Skeletal muscle cell (primary cell): ENCODE measurements around the gene CALCR.
"Not testable (repeated sequence)": the region's sequence is repeated elsewhere in the genome, so short reads cannot be mapped to it uniquely, and the experiment has no call there.

Experiments
- DNase-seq: peaks from one replicate; pipeline ENCODE4 v3.0.0-alpha.2; 2010; ENCODE audit warnings: low read depth
- H3K4me3 ChIP-seq: 2 replicates; pipeline ENCODE4 v1.5.1; 2011; ENCODE audit warnings: low read depth, mild to moderate bottlenecking, control low read depth, low read length, moderate library complexity

CALCR gene

DNA sequence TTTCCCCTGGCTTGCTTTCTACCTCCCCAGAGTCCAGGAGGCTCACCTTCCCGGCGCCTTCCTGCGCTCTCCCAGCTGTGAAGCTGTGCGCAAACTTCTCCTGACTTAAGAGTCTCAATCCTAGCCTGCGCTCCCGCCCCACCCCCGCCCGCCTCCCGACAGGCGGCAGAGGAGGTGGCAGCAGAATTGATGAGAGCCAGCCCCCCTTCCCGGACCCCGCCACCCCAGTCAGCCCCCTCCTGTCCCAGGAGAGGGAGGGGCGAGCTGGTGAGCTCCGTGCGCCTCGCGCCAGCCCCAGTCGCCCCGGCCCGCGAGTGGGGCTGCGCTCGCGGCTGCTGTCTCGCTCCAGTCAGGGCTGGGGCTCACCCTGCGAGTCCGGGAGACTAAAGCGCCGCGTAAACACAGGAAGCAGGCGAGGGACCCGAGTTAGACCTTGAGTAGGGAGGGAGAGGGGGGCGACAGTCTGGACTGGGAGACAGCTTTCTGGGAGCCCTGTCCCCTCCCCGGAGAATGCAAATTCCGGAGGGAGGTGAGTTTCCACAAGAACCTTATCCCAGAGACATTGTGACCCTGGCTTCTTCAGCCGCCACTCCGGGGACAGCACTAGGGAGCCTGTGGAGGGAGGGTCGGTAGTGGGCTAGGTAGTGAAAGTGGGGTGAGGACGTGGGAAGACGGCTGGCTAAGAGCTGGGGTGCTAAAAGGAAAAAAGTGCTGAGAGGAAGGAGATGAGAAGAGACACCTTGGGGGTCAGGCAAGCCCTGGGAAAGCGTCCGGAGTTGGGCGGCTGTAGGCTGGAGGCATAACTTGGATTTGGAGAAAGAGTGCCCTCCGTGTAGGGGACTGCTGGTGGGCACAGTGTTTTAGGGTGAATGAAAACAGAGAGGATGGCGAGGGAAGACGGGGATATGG is at the start of gene CALCR:
Gene CALCR, minus strand, starts transcription at position 79 of the 909 bp plus-strand sequence. CDS start 87,743 bp downstream, outside the sequence.
- no peak for DNase-seq
- no peak within 1 kb of the TSS for H3K4me3 ChIP-seq

DNA sequence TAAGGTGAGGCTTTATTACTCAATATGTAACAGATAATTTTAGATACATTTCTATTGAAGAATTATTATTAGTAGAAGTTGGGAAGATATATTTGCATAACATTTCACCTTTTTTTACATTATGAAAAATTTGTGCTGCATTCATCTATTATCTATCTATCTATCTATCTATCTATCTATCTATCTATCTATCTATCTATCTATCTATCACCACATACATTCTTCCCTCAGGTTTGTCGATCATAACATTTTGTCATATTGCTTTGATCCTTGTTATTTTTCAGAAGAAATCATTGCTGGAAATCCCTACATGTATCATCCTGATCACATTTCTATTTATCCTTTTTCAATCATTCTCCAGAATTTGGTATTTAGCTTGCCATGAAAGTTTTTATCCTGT is 49.3 kb upstream of the CALCR start:
- H3K4me3 ChIP-seq = no peak overlapping the region
- no peak for DNase-seq

DNA sequence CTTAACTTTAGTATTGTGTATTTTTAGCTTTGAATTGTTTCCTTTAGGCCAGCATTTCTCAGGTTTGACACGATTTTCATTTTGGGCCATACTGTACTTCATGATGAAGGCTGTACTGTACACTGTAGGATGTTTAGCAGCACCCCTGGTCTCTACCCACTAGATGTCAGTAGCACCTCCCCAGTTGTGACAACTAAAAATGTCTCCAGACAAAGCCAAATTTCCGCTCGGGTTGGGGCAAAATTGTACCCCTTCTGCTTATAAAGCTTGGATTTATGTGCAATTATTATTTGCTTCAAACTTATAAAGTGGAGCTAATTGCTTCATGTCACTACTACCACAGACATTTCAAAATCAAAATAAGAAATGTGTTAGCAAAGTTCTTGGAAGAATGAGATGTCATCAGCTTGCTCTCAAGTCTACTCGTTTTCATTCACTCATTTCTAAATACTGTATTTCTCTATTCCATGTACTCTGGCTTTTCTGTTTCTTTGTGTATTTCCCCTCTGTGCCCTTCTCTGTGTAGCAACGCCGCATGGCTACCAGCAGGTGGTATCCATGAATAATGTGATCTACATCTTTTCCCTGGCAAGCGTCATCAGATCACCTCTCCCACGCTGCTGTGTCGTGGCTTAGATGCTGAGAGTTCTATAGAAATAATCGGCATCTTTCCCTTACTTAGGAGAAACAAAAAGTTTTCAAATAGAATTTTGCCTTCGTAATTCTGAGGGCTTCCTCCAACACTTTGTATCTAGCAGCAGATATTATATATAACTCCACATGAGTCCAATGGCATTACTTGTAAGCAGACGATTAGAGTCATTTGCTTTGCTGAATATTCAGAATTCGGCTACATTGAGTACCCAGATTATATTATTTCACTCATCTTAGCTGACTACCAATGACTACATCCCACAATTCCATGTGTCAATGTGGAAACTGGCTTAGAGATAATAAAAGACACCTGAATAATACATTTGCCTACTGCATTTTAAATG is 47.8 kb upstream of the CALCR start:
- H3K4me3 ChIP-seq = no peak overlapping the region
- DNase-seq = no peak

DNA sequence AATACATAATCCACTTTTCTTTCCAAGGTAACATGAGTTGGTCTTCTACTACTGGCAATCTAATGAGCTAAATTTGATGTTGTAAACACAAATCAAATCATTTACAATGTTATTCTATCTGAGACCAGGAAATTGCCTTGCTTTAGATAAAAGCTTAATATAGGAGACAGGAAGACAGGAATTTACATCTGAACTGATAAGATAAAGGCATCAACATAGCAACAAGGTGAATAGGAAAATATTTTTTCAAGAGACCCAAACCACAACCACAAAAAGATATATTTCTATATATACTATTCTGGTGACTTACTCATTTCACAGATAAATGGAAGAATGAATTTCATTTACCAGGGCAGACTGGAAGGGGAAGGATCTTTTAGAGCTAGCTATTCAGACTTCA is 46.3 kb upstream of the CALCR start:
- no peak overlapping the region for H3K4me3 ChIP-seq
- DNase-seq = no peak

DNA sequence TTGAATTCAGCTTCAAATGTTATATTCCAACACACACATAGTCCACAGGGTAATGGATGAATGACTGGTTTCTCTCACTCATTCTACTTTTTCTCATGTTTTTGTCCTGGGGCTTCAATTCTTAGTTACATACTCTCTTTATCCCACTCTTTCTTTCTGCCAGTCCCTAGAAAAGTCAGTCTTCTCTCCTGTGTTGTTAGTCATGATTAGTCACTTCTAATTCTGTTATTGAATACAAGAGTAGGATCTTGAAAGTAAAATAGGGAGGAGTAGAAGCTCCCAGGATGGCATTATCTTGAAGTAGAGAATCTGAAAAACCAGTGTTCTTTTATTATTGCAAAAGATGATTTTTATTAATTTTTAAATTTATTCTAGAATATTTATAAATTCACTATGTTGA is 45.5 kb upstream of the CALCR start:
- H3K4me3 ChIP-seq = no peak overlapping the region

DNA sequence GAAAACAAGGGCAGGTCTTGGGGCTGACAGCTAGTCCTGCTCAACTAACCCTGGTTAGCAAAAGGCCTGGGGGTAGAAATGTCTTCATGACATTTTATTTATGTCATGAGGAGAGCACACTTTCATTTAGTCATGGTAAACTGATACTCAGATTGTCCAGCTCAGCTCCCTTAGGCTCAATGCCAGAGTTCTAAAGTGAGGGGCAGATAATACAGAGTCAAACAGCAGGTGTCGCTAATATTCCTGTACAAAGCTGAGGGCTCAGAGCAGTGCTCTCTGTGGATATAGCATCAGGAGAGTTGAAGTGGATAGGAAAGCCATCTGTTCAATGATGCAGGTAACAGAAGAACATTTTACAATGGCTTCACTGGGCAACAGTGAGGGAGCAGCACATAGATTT is 26.8 kb upstream of the CALCR start:
- no peak overlapping the region for H3K4me3 ChIP-seq
- DNase-seq = no peak

More for the DNA sequence above, 45.5 kb upstream of the CALCR start:
- DNase-seq = no peak

DNA sequence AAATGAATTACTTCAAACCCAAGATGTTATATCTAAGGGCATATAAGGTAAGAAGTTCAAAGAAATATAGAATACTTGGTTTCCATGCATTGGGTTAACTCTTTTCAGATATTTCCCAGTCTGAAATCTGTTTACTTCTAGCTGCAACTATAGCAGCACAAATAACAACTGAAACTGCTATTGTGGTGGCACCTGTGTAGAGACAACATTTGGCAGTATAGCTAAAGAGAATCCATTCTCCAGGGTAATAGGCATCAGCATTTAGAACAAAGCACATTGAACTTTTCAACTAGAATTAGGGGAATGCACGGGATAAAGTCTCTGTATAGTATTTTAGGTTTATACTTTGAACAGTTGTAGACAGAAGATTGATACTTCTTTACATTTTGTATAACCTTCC is 19.7 kb upstream of the CALCR start:
- no peak for DNase-seq
- H3K4me3 ChIP-seq = no peak overlapping the region

DNA sequence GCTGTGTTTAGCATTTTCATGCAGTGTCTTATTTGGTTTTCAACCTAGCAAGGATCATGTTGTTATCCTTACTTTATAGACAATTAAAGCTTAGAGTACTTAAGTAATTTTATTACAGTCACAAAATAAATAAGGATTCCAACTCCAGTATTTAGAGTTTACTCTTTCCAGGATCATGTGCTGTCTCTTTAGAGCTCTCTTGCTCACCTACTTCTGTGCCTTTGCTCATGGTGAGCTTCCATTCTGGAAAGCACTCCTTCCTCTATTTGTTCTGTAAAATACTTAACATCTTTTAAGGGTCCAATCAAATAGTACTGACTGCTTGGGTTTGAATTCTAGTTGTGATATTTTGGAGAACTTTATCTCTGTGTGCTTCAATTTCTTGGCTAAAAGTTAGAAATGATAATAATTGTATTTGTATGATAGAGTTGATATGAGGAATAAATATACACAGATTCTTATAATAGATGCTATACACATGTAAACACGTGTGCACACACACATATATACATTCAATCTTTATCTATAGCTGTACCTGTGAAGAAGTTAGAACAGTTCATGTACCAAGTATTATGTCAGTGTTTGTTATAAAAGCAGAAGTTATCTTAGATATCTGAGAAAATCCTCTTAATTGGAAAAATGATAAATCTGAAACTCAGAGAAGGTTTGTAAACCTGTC is 18.2 kb upstream of the CALCR start:
- no peak for DNase-seq
- H3K4me3 ChIP-seq = no peak overlapping the region

DNA sequence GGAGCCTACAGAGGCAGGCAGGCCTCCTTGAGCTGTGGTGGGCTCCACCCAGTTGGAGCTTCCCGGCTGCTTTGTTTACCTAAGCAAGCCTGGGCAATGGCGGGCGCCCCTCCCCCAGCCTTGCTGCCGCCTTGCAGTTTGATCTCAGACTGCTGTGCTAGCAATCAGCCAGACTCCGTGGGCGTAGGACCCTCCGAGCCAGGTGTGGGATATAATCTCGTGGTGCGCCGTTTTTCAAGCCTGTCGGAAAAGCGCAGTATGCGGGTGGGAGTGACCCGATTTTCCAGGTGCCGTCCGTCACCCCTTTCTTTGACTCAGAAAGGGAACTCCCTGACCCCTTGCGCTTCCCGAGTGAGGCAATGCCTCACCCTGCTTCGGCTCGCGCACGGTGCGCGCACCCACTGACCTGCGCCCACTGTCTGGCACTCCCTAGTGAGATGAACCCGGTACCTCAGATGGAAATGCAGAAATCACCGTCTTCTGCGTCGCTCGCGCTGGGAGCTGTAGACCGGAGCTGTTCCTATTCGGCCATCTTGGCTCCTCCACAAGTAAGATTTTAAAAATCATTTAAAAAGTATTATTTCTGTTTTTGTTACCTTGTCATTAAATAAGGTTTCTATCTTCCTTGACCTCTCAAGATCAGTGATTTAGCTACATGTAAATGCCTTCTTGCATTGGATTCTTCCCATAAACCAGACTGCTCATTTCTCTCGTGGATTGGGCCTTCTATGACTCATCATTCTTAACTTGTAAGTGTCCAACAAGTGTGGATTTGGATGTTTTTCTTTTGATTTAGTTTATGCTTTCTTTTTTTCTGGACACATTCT is 16.9 kb upstream of the CALCR start:
- DNase-seq, H3K4me3 ChIP-seq: not testable (repeated sequence)

DNA sequence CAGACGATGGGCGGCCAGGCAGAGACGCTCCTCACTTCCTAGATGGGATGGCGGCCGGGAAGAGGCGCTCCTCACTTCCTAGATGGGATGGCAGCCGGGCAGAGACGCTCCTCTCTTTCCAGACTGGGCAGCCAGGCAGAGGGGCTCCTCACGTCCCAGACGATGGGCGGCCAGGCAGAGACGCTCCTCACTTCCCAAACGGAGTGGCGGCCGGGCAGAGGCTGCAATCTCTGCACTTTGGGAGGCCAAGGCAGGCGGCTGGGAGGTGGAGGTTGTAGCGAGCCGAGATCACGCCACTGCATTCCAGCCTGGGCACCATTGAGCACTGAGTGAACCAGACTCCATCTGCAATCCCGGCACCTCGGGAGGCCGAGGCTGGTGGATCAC is 11.9 kb upstream of the CALCR start:
- not testable (repeated sequence) for DNase-seq, H3K4me3 ChIP-seq

DNA sequence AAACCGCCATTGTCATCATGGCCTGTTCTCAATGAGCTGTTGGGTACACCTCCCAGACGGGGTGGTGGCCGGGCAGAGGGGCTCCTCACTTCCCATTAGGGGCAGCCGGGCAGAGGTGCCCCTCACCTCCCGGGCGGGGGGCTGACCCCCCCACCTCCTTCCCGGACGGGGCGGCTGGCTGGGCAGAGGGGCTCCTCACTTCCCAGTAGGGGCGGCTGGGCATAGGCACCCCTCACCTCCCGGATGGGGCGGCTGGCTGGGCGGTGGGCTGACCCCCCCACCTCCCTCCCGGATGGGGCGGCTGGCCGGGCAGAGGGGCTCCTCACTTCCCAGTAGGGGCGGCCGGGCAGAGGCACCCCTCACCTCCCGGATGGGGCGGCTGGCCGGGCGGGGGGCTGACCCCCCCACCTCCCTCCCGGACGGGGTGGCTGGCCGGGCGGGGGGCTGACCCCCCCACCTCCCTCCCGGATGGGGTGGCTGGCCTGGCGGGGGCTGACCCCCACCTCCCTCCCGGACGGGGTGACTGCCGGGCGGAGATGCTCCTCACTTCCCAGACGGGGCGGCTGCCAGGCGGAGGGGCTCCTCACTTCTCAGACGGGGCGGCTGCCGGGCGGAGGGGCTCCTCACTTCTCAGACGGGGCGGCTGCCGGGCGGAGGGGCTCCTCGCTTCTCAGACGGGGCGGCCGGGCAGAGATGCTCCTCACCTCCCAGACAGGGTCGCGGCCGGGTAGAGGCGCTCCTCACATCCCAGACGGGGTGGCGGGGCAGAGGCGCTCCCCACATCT is 11.4 kb upstream of the CALCR start:
- DNase-seq, H3K4me3 ChIP-seq: not testable (repeated sequence)

DNA sequence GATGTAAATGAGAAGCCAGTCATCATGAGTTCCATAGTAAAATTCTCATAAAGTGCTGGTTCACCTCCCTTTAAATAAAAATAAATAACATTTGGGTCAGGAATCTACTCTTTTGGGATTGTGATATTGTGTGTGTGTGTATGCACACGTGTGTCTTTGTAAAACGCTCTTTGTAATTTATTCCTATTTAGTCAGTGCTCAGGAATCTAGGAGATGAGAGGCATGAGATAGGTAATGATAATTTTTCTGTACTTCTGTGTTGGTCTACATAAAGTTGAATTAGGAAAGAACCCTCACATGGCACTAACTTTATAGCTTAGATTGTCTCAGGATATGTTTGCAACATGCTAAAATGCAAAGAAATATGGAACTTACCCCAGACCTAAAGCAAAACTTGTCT is 4.9 kb upstream of the CALCR start:
- H3K4me3 ChIP-seq = no peak overlapping the region
- no peak for DNase-seq

DNA sequence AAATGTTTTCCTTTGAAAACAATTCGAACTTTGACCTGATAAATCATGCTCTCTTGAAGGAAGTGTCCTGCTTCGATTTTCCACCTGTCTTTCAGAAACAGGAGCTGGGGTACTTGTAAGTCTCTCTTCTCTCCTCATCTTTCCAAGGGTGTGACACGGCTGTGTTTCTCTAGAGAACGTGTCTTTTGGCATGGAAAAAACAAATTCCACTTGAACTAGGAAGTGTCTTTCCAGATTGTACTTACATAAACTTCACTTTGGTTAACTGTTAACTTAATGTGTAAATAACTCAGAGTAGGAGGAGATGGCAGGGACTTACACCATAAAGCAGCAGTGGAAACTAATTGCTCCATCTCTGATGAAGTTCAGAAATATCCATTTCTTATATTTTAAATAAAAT is 4.2 kb upstream of the CALCR start:
- no peak overlapping the region for H3K4me3 ChIP-seq
- DNase-seq = no peak

DNA sequence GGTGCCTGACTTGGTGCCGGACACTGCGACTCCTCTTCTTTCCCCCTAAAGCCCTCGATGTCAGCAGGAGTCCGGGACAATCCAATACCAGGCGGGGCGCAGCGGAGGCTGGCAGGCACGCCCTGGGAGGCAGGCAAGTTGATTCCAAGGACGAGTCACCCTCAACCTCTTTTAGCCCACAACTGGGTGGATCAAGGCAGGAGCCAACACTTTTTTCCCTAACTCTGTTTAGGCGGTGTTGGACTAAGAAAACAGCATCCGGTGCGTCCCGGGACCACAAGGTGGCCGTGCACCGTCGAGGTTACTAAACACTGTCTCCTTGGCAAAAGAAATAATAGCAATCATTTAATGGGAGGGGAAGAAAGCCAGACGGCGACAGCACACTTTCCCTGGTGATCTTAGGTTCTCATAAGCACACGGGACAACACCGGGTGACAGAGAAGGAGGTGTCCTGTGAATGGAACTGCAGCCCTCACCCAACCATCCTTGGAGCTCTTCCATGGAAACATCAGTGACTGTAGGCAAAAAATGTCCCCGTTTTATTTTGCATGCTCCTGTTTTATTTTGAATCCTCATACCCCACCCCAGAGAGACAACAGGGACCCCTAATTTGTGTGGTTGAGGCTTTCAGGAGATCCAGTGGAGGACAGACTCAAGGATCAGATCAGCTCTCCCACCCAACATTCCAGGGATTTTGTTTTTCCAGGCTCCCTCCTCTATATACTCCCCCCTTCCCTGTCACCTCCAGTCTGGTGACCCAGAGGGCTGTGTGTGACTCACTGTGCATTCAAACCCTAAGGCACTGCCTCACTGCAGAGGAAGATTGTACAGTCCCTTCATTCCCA is 1.3 kb upstream of the CALCR start:
- no peak overlapping the region for H3K4me3 ChIP-seq
- no peak for DNase-seq

DNA sequence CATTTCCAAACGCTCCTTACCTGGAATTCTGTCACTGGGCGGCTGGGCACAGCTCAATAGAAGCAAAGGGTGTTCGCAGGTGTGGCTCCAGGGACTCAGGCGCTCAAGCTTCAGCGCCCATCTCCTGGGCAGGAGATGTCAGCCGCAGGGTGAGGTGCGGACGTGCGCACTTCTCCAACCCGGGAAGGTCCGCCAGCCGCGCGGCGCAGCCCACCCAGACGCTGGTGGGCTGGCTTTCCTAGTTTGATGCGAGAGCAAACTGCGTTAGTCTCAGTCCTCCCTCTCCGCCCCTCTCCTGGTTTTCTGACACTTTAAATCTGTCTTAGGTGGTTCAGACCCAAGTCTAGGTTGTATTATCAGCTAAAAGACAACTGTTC is 267 bp downstream of the CALCR start:
- no peak for DNase-seq
- no peak overlapping the region for H3K4me3 ChIP-seq

DNA sequence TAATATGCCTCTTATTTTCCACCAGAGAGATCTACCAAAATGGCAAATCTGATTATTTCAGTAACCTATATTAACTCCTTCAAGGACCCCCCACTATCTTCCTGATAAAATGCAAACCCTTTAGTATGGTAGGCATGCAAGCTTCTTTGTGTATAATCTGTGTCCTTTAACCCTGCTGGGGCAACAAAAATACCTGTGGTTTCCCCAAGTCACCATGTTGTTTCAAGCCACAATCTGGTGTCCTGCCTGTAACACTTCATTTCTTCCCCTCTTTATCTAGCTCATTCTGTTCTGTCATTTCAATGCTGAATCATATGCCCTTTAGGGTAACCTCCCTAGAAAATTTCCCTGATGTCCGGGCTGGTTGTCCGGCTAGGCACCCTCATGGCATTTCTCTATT is 5.3 kb downstream of the CALCR start:
- no peak for DNase-seq
- no peak overlapping the region for H3K4me3 ChIP-seq

DNA sequence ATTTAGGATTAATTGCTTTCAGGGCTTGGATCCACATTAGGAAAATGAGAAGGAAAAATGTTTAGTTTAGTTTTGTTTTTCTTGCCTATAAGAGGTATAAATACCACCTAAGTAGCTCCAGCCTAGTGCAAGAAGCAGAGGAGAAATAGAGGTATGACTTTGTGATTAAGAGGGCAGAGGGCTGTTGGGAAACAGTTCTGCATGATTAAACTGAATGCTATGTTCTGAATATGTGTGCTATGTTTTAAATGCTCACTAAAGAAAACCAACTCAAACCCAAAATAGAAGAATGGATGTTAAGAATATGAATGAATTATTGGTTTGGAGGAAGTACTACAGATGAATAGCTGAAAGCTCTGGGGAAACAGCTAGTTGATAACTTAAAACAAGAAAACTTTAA is 7.6 kb downstream of the CALCR start:
- H3K4me3 ChIP-seq = no peak overlapping the region
- DNase-seq = no peak
